HG03342 (cell line): ENCODE results near the gene RNASE3.
A peak's percentile ranks its signal among the peaks of the same experiment; 100 is the strongest.
"Not testable (repeated sequence)": the region's sequence is repeated elsewhere in the genome, so short reads cannot be mapped to it uniquely, and the experiment has no call there.

Source experiments
- ATAC-seq: cut with Tn5 transposase; IDR thresholded peaks from one replicate; pipeline ENCODE4 v1.9.1; 2021; ENCODE audit warnings: mild to moderate bottlenecking, moderate library complexity; ENCODE audit not compliant: unreplicated experiment

Gene RNASE3

DNA sequence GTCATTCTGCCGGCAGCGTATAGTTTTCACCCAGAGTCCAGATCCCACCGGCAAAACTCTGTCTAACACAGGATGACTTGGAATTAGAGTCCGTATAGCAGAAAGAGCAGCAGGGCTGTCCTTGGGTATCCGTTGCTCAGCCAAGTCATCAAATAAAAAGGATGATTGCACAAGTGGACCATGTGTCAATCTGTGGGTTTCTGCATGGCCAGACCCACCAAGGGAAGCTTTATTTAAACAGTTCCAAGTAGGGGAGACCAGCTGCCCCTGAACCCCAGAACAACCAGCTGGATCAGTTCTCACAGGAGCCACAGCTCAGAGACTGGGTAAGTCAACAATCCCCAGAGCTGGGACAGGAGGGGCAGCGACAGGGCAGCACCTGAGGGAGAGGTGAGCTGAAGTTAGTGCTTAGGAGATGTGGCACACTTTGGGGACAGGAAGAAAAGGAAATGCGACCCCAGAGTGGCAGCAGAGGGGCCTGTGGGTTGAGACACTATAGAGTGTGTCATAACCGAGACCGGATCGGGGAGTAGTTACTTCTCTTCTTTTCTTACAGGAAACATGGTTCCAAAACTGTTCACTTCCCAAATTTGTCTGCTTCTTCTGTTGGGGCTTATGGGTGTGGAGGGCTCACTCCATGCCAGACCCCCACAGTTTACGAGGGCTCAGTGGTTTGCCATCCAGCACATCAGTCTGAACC, at the start of gene RNASE3:
TSS of gene RNASE3 (plus strand) at position 260 of the 700 bp plus-strand sequence. CDS start at position 562, 302 bp downstream.
- not testable (repeated sequence) for ATAC-seq

DNA sequence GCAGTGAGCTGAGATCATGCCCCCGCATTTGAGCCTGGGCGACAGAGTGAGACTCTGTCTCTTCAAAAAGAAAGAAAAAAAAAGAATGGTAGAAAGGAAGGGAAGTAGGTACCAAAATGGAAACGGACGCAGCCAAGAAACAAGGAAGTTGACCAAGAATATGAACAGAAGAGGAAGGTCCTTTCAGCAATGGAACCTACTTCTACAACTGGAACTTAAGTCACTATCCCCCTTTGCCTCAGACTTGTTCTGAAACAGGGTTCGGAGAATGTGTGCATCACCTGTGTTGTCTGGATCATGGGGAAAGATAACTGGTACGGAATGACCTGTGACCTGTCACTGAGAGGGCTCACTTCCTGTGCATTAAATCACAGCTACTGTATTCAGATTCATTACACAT, 44.6 kb upstream of the RNASE3 start:
- no peak for ATAC-seq

DNA sequence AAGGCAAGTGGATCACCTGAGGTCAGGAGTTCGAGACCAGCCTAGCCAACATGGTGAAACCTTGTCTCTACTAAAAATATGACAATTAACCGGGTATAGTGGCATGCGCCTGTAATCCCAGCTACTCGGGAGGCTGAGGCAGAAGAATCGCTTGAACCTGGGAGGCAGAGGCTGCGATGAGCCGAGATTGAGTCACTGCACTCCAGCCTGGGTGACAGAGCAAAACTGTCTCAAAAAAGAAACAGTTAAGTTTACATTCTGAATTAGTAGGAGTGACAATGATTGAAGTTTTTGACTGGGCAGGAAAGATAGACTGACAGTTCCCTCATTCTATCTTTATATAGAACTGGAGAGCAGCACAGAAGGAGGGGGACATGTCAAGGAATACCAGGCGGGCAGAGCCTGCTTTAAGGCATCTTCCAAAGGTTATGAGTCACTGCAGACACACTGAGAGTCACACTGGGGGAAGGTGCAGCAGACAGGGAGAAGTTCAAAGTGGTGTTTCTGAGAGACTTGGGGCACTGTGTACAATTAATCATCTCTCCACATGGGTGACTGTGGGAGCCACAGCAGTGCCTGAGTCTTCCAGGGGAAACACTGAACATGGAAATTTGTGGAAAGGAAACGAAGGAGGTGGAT, 42.8 kb upstream of the RNASE3 start:
- ATAC-seq, result no peak

DNA sequence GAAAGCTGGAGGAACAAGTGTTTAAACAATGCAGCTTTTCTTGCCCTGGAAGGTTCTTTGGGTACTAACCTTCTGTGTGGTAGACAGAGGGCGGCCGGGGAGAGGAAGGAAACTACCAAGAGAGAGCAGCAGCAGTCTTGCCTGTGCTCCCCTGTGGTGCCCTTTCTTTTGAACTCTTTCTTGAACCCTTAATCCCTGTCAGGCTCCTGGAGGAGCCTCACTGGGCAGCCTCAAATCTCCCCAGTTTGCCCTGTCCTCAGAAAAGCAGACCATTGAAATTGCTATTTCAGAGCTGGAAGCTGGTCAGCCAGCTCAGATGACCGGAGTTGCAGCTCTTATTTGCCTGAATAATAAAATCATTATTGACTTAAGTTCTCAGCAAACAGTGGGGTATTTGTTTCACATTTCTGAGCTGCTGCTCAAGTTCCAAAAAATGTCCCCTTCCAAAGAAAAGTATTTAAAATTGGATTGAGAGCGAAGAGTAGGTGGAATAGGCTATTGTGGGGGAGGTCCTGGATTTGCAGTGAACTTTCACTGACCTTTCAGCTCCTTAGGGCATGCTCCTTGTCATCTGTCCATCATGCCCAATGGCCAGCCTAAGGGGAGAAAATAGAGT, 42.1 kb upstream of the RNASE3 start:
- no peak for ATAC-seq

DNA sequence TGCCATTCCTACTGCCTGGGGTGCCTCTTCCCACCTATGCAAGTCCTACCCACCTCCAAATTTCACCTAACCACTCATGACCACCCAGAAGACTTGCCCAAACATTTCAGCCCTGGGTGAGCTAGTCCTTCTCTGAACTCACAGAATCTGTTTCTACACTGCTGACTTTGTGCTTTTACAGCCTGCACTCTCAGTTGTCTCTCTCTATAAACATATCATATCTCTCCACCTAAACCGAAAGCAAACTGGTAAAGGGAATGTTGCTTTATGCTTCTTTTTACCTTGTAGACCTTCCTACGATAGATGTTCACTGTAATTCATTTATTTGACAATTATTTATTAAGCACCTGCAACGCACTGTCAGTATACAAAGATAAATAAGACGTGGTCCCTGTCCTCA, 38.1 kb upstream of the RNASE3 start:
- ATAC-seq, result no peak

DNA sequence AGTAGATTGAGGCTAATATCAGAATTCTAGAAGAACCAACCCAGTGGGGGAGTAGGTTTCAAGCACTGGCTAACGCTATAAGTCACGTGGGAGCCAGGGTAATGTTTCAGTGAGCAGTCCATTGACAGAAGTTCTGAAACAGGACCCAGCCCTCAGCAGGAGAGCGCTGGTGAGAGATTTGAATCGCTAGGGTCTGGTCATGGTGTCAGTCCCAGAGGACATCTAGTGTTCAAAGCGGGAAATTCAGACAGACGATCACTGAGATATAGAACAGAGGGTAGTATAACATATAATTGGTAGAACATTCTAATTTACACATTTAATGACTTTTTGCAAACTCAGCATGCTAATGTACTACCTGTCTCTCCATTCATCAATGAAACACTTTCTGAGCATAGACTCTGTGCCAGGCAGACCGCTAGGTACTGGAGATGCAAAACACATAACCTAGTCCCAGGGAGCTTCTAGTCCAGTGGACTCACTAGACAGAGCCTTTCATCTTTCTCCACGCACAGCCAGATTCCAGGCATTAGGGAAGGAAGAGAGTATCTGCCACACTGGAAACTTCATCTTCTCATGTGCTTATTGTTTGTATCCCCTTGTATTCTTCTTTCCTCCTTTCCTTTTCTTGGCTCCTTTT, 35.4 kb upstream of the RNASE3 start:
- peak; percentile 86 for ATAC-seq

DNA sequence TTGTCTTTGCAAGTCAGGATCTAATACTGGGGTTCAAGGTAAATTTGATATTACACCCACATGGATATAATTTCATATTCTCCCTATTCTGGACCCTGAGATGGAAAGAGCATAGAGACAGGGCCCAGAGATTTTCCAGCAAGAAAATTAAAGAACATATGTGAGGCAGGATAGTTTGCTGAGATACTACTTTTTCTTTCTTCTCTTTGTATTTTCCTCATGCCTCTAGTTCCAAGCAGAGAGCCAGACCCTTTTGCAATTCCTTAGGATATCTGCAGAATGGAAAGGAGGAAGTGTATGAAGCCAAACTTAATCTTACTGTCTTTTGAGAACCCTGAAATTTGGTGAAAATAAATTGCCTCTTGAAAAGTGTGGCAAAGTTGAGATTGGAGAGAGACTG, 34.0 kb upstream of the RNASE3 start:
- ATAC-seq, result no peak

DNA sequence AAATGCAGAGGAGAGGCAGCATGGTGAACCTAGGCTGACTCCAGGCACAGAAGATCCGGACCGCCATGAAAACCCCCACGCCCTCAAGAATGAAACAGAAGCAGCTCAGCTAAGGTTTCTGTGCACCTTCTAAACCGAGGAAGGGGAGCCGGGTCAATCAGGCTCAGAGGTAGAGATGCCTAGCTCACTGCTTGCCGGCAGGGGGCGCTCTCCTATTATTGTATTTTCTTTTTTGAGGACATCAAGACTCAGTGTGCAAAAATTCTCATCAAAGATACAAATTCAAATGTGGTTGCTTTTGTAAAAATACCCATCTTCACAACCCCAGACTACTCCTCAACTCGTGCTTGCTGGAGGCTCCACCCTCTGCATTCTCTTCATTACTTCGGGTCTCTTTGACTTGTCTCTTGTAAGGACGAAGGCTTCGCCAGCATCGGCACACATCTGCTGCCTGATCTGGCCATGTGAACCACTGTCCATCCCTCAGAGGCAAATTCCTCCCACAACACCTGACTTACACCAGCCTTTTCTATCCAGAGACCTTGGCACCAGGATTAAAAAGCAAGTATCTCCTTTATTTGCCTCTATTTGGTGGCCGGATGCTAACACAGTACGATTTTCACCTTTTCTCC, 33.4 kb upstream of the RNASE3 start:
- ATAC-seq, result peak; percentile 48

DNA sequence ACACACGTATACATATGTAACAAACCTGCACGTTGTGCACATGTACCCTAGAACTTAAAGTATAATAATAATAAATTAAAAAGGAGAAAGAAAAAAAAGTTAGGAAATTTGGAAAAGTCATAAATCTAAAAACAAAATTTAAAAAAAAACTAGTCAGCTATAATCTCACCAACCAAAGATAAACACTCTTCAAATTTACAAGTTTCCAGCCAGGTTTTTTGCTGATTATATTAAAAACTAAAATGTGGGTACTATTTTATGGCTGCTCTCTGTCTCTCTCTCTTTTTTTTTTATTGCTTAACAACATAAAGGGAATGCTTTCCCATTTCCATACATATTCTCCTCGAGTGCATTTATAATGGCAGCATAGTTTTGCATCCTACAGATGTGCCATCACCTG, 25.0 kb upstream of the RNASE3 start:
- ATAC-seq, result no peak

DNA sequence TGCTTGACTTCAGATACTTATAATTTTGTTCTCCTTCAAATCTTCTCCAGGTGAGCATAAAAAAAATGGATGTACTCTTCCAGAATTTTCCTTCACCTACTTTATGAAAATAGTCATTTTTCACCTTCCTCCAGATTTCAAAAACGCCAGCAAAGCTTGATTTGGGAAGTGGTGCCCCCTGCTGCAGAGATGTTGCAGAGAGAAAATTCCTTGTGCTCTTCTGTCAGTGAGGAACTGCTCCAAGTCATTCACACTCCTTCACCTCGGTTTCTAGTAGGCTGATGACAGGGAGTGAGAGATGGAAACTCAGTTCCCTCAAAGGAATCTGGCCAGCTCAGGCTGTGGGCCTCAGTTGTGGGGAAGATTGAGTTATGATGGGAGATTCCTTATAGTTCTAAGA, 24.2 kb upstream of the RNASE3 start:
- ATAC-seq, result no peak

DNA sequence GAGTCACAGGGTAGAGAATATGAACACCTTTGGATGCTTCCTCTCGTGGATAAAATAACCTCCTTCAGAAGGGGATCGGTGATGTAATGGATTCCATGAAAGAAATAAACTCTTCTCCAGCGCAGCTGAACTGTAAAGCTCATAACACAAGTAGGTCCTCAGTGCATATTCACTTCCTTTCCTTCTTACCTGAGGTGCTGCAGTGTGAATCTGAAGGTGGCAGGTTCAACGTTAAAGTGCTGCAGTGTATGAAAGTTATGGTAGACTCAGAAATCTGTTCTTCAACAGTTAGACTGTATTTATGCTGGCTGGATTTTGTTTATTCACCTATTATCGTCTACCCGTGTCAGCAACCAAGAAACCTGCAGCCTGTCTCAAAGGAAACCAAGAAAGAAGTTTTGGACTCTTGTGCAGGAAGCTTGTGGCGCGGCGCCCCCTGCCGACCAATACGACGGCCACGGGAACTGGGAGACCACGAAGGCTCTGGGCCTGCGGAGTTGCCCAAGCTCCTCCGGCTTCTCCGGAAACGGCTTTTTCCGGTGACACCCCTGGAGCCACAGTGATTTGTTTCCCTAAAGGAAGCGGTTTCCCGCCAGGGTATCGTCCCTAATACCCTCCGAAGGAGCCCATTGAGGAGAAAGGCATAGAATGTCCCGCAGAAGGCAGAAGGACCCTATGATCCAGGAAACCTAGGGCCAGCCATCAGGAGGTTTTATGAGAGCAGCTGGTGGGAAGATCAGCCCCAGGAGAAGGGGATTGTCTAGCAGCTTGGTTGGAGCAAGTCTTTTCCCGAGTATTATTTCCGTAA, 17.6 kb upstream of the RNASE3 start:
- ATAC-seq, result peak; percentile 79

DNA sequence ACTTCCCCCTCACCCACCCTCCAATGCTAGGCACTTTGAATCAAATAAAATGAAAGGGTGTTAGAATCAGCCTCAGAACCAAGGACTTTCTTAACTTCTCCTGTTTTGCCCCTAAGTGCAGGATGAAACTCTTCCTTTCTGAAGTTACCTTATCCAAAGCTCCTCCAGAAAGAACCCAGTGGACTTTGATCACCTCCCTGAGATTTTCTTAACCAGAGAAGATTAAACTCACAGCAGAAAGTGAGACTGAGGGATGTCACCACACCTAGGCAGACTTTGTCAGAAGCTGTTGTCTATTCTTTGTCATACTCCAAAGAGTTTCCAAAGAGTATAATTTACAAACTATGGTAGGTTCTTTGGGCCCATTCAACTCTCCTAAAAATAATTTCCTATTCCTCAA, 14.2 kb upstream of the RNASE3 start:
- no peak for ATAC-seq

DNA sequence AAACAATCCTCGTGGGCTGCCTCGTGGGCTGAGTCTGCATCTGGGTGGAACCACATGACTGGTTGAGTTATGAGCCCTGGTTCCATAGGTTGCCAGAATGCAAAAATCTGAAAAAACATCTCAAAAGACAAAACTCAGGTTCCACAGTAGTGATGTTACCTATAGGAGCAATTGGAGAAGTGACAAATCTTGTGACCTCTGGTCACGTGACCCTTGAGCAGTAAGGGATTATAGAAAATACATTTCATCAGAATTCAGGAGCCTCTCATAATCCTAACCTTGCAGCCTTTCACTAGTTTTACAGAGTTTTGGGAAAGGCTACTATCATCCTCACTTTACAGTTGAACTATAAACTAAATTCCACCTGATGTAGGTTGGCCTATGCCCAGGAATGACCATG, 12.5 kb upstream of the RNASE3 start:
- no peak for ATAC-seq

DNA sequence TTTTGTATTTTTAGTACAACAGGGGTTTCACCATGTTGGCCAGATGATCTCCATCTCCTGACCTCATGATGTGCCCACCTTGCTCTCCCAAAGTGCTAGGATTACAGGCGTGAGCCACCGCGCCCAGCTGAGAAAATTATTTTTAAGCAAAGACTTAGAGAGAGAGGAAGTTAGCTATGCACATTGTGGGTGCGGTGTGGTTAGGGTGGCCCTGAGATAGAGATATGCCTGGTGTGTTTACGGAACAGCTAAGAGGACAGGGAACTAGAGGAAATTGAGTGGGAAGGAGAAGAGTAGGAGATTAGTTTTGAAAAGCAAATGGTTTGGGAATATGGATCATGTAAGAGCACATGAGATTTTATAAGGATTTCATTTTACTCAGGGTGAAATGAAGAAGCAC, 10.0 kb upstream of the RNASE3 start:
- ATAC-seq, result not testable (repeated sequence)

DNA sequence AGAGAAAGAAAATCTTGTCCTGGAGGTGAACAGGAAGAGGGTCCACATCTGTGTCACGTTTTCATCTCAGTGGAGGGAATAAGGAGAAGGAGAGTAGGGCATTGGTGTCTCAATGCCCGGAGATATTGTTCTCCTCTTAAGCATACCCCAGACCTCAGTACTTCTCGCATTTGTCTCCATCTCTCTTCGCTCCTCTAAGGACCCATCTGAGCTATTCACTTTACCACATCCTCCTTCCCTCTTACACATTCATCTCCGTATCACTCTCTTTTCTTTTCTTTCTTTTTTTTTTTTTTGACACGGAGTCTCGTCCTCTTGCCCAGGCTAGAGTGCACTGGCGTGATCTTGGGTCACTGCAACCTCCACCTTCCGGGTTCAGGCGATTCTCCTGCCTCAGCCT, 8.4 kb upstream of the RNASE3 start:
- ATAC-seq, result not testable (repeated sequence)

DNA sequence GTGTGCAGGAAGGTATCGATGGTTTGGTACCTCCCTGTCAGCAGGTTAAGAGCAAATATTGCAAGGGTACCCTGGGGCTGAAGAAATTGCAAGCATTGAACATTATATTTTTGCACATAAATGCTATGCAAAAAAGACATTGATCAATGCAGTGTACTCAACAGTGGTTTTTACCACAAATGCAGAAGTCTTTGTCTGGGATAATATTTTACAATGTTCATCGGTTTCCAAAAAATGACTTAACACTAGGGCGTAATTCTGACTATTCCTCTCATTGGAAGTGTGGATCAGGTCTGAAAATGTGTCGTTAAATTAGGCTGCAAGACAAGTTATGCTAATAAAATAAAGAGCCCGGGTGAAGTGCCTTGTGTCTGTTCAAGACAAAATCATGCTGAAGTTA, 2.8 kb upstream of the RNASE3 start:
- ATAC-seq, result not testable (repeated sequence)

DNA sequence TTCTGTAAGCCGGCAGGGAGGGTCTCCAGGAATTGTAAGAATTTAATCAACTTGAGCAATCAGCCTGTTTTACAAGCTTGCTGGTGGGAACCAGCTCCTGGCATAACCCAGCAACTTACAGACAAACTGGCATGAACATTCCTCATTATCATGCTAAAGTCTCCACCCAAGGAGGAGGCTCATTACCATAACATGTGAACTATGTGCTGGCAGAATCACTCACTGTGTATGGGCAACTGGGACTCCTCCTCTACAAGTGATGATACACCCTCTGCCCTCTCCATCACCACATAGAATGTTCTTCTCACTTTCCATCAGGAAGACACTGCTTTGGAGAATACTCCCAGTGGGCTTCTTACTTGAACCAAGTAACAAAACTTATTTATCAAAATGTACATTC, 4.1 kb downstream of the RNASE3 start:
- ATAC-seq, result not testable (repeated sequence)

DNA sequence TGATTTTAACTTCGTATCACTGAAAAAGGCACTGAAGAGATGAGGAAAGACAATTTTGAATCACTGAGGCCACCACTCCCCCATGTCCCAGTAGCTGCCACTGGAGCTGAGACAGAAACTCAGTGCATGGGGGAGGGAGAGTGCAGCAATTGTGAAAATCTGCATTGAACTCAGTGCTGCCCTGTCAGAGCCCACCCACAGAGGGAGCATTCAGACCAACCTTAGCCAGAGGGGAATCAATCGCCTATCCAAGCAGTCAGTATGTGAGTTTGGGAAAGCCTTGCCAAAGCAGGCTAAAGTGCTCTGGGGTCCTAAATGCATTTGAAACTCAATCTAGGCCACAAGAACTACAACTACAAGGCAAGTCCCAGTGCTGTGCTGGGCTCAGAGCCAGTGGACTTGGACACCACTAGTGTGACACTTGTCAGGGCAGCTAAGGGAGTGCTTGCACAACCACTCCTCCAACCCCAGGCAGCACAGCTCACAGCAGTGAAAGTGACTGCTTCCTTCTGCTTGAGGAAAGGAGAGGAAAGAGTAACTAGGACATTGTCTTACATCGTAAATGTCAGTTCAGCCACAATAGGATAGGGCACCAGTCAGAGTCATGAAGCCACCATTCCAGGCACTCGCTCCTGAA, 13.3 kb downstream of the RNASE3 start:
- no peak for ATAC-seq

DNA sequence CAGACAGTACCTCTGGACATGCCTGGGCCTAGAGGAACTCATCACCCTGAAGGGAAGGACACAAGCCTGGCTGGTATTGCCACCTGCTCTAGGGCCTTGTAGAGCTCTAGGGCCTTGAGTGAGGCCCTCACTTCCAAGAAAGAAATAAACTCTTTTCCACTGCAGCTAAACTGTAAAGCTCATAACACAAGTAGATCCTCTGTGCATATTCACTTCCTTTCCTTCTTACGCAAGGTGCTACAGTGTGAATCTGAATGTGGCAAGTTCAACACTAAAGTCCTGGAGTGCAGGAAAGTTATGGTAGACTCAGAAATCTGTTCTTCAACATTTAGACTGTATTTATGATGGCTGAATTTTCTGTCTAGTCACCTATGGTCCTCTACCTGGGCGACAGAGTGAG, 14.5 kb downstream of the RNASE3 start:
- ATAC-seq, result no peak

DNA sequence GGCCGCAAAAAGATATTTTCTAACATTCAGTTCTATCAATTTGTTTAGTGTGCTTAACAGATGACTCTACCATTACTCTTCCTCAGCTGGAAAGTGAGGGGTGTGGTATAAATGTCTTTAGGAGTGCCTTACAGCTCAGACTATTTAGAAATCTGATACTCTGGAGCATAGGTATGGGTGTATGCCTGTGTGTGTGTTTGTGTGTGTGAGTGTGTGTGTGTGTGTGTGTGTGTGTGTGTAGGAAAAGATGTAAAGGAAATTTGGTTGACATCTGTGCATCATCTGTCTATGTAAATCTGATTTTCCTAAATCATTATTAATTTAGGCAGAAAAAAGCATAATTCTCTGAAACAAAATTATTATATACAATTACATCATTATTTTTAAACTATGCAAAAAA, 16.0 kb downstream of the RNASE3 start:
- ATAC-seq, result no peak
